Measurements from ENCODE around the gene AP2A1.

The AP2A1 gene

DNA sequence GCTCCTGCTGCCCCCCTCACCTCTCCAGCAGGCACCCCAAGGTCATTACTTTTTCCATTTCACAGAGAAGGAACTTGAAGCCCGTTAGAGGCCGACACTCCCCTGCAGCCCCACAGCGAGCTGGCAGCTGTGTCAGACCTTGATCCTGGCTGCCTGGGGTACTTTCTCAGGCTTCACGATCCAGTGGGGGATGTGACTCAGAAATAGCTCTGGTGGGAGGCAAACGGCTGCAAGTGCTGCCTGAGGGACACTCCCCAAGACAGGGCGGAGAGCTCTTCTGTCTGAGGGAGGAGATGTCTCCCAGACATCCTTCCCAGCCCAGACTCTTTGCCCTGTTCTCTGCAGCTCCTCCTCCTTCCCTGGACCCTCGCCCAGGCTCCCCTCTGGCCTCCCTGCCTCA is 8.5 kb upstream of the AP2A1 start:
- no peaks in the 10 kb centered on the region for H3K27me3 ChIP-seq (ENCODE audit: insufficient read depth, low read depth, severe bottlenecking)
- H3K9me3 ChIP-seq (ENCODE audit: severe bottlenecking): peaks cover 8% of the 10 kb centered on the region
- no peak overlapping the region for H3K27ac ChIP-seq
- no peak overlapping the region for H3K4me3 ChIP-seq (ENCODE audit: low read depth, low read length)
- no peak for DNase-seq
- TF ChIP-seq, protein P1, sequence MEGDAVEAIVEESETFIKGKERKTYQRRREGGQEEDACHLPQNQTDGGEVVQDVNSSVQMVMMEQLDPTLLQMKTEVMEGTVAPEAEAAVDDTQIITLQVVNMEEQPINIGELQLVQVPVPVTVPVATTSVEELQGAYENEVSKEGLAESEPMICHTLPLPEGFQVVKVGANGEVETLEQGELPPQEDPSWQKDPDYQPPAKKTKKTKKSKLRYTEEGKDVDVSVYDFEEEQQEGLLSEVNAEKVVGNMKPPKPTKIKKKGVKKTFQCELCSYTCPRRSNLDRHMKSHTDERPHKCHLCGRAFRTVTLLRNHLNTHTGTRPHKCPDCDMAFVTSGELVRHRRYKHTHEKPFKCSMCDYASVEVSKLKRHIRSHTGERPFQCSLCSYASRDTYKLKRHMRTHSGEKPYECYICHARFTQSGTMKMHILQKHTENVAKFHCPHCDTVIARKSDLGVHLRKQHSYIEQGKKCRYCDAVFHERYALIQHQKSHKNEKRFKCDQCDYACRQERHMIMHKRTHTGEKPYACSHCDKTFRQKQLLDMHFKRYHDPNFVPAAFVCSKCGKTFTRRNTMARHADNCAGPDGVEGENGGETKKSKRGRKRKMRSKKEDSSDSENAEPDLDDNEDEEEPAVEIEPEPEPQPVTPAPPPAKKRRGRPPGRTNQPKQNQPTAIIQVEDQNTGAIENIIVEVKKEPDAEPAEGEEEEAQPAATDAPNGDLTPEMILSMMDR (IDR thresholded peaks at IDR 0.05; ENCODE audit: low read depth, low read length): no peak
- H3K36me3 ChIP-seq: no peaks in the 10 kb centered on the region

DNA sequence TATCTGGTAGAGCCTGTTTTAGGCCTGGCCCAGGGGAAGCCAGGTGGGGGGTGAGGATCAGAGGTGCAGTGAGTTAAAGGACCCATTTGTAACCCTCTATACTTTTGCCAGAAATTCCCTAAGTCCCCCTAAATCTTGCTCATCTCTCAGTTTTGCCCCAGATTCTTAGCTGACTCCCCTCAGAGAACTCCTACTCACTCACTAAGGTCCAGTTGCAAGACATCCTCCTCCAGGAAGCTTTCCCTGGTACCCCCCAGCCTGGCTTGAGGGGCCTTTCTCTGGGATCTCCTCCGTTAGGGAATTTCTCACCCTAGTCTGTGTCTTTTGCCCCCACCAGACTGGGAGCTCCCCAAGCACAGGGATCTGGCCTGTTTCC is 5.6 kb upstream of the AP2A1 start:
- H3K27me3 ChIP-seq (ENCODE audit: insufficient read depth, low read depth, severe bottlenecking): no peaks in the 10 kb centered on the region
- peaks cover under 1% of the 10 kb centered on the region for H3K9me3 ChIP-seq (ENCODE audit: severe bottlenecking)
- TF ChIP-seq, protein P1 (IDR thresholded peaks at IDR 0.05; ENCODE audit: low read depth, low read length): no peak
- H3K36me3 ChIP-seq: no peaks in the 10 kb centered on the region
- no peak overlapping the region for H3K27ac ChIP-seq
- no peak overlapping the region for H3K4me3 ChIP-seq (ENCODE audit: low read depth, low read length)
- no peak for DNase-seq

DNA sequence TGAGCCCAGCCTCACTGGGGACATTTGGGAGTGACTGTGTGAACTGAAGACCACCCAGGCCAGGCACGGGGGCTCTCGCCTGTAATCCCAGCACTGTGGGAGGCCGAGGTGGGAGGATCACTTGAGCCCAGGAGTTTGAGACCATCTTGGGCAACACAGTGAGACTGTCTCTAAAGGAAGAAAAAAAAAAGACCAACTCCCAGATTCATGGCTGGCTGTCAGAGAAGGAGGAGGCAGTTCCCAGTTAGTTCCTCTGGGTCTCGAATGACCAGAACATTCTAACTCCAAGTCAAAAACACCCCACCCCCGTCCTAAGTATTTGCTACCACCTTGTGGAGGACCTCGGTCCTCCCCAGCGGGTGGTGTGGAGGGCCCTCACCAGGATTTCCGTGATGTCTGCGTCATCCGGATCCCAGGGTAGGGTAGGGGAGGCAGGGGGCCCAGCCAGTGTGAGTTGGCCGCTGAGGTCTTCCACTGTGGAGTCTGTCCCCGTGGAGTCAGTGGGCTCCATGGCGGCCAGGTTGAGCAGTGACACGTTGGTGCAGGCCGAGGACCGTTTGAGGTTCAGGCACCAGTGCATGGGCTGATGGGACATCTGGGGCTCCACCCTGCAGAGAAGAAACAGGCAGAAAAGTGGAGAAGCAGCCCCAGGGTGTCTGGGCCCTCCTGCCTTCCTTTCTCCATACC is 5.0 kb upstream of the AP2A1 start:
- H3K27ac ChIP-seq: no peak overlapping the region
- TF ChIP-seq, protein P1 (IDR thresholded peaks at IDR 0.05; ENCODE audit: low read depth, low read length): 0 out of 2 replicates have a peak, but pooled peaks have one; percentile 6
- no peaks in the 10 kb centered on the region for H3K27me3 ChIP-seq (ENCODE audit: insufficient read depth, low read depth, severe bottlenecking)
- H3K9me3 ChIP-seq (ENCODE audit: severe bottlenecking): no peaks in the 10 kb centered on the region
- no peaks in the 10 kb centered on the region for H3K36me3 ChIP-seq
- DNase-seq: peak; percentile 22
- H3K4me3 ChIP-seq (ENCODE audit: low read depth, low read length): no peak overlapping the region

DNA sequence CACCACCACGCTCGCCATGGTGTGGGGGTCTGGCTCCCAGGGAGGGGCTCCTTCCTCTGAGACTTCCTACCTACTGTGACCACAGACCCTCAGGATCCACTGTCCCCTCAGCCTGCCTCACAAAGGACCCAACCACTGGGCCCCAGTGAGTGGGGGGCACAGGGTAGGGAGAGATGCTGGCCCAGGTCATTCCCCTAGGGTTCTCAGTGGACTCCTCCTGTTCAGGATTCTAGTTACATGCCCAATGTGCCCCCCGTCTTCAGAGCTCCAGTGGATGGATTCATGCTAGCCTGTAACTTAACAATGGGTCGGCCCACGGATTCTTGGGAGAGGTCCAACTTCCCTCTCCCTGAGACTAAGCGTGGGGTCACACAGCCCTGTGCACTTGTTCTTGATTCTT is 3.6 kb upstream of the AP2A1 start, which contains the start of gene TSKS:
TSKS (minus strand) TSS at position 77 of the 400 bp plus-strand sequence; CDS start at position 18, 59 bp downstream.
- DNase-seq: no peak
- Histone ChIP-seq H3K27me3 (ENCODE audit: insufficient read depth, low read depth, severe bottlenecking) (no peaks in the 10 kb centered on the region), H3K4me3 (ENCODE audit: low read depth, low read length) (no peak within 1 kb of the TSS), H3K36me3 (no peaks in the 10 kb centered on the region), H3K9me3 (ENCODE audit: severe bottlenecking) (no peaks in the 10 kb centered on the region), H3K27ac (no peak within 1 kb of the TSS)
- TF ChIP-seq, protein P1 (IDR thresholded peaks at IDR 0.05; ENCODE audit: low read depth, low read length): no peak

DNA sequence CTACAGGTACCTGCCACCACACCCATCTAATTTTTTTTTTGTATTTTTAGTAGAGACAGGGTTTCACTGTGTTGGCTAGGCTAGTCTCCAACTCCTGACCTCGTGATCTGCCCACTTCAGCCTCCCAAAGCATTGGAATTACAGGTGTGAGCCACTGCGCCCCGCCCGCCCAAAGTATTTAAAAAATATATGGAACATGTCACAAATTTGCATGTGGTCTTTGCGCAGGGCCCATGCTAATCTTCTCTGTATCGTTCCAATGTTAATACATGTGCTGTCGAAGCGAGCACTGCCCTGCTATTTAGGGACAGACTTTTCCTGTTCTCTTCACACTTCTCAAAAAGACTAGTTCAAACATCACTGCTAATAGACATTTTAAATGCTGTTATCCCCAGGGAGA is 2.5 kb upstream of the AP2A1 start:
- TF ChIP-seq, protein P1 (IDR thresholded peaks at IDR 0.05; ENCODE audit: low read depth, low read length): no peak
- no peaks in the 10 kb centered on the region for H3K36me3 ChIP-seq
- no peak overlapping the region for H3K4me3 ChIP-seq (ENCODE audit: low read depth, low read length)
- DNase-seq: no peak
- H3K9me3 ChIP-seq (ENCODE audit: severe bottlenecking): no peaks in the 10 kb centered on the region
- H3K27me3 ChIP-seq (ENCODE audit: insufficient read depth, low read depth, severe bottlenecking): no peaks in the 10 kb centered on the region
- H3K27ac ChIP-seq: no peak overlapping the region

Measured in WERI-Rb-1 (cell line).